A549 (cell line): ENCODE results near the gene BBX.

Experiments
- MAFK ChIP-seq: fragments of 450-650 bp; IDR thresholded peaks from 2 replicates; pipeline ENCODE4 v1.6.1; 2014; ENCODE audit not compliant: partially characterized antibody
- MAZ ChIP-seq: fragments of 150-350 bp; IDR thresholded peaks from 2 replicates; pipeline ENCODE4 v1.6.1; 2014; ENCODE audit warnings: antibody characterized with exemption, low read depth, low read length, borderline replicate concordance
- POLR2A ChIP-seq: IDR thresholded peaks from 2 replicates; pipeline ENCODE4 v1.6.1; 2012; ENCODE audit warnings: mild to moderate bottlenecking, low read length
- TF ChIP-seq, protein P1 (sequence below): fragments of >200 bp; sonication (Bioruptor Twin); formaldehyde crosslinking; IDR thresholded peaks from 3 replicates; pipeline ENCODE4 v1.5.1; 2016
- TF ChIP-seq, protein P2 (sequence below): IDR thresholded peaks from 2 replicates; pipeline ENCODE4 v1.6.1; 2012
- TF ChIP-seq, protein P3 (sequence below): IDR thresholded peaks from 2 replicates; pipeline ENCODE4 v1.6.1; 2012

DNA sequence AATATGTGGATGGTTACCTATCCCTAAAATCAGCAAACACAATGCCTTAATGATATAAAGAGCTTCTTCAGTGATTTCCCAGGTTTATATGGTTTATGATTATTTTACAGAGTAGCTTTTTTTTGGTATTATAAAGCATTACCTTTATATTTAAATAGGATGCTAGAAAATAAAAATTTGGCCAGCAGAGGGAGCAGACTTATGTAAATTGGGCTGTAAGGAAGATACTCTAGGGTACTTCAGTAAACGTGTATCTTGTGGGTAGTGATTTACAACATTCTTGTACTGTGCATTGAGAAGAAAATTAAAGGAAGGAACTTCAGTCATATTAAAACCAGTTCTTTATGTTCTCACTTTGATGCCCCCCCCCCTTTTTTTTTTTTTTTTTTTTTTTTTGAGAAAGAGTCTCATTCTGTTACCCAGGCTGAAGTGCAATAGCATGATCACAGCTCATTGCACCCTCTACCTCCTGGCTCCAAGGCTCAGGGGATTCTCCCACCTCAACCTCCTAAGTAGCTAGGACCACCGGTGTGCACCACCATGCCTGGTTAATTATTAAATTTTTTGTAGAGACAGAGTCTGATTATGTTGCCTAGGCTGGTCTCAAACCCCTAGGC is 167.9 kb downstream of the BBX start:
- TF ChIP-seq MAZ (no peak), MAFK (no peak), POLR2A (no peak)
- TF ChIP-seq, protein P1, sequence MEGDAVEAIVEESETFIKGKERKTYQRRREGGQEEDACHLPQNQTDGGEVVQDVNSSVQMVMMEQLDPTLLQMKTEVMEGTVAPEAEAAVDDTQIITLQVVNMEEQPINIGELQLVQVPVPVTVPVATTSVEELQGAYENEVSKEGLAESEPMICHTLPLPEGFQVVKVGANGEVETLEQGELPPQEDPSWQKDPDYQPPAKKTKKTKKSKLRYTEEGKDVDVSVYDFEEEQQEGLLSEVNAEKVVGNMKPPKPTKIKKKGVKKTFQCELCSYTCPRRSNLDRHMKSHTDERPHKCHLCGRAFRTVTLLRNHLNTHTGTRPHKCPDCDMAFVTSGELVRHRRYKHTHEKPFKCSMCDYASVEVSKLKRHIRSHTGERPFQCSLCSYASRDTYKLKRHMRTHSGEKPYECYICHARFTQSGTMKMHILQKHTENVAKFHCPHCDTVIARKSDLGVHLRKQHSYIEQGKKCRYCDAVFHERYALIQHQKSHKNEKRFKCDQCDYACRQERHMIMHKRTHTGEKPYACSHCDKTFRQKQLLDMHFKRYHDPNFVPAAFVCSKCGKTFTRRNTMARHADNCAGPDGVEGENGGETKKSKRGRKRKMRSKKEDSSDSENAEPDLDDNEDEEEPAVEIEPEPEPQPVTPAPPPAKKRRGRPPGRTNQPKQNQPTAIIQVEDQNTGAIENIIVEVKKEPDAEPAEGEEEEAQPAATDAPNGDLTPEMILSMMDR, result peak; percentile 60
- TF ChIP-seq, protein P2, sequence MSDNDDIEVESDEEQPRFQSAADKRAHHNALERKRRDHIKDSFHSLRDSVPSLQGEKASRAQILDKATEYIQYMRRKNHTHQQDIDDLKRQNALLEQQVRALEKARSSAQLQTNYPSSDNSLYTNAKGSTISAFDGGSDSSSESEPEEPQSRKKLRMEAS, result no peak
- TF ChIP-seq, protein P3, sequence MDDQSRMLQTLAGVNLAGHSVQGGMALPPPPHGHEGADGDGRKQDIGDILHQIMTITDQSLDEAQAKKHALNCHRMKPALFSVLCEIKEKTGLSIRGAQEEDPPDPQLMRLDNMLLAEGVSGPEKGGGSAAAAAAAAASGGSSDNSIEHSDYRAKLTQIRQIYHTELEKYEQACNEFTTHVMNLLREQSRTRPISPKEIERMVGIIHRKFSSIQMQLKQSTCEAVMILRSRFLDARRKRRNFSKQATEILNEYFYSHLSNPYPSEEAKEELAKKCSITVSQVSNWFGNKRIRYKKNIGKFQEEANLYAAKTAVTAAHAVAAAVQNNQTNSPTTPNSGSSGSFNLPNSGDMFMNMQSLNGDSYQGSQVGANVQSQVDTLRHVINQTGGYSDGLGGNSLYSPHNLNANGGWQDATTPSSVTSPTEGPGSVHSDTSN, result no peak
